ENCODE results near the gene DGCR2. TPM values are rescaled to one million over a fixed set of nuclear protein-coding genes. Genes with fewer than 3 reads are reported as not detected.

The DGCR2 gene
- total RNA-seq, 4 donors from 2014 or later, result 42.5 to 75.2 (median 50.8) TPM

- H3K4me3 ChIP-seq, result no peak overlapping the region
- DNase-seq, result no peak
- no peaks in the 10 kb centered on the region for H3K36me3 ChIP-seq
- H3K4me1 ChIP-seq, result no peaks in the 10 kb centered on the region
- no peak overlapping the region for H3K27ac ChIP-seq
- 60 to 81% methylated on average over 1 to 9 of the region's 12 CpGs for WGBS, 2 donors
- no peak for TF ChIP-seq CTCF (IDR thresholded peaks at IDR 0.05)
- no peak for TF ChIP-seq POLR2A (IDR thresholded peaks at IDR 0.05)
- H3K9me3 ChIP-seq, result no peaks in the 10 kb centered on the region
- H3K27me3 ChIP-seq, result peaks cover 0 to 97% (median 0%) of the 10 kb centered on the region in 4 donors
- intact Hi-C loops (cut with DNase I), result no loop called here
These were observed 124.8 kb downstream of the DGCR2 start for GRCh38 chr22:18997306-18997924.

- Histone ChIP-seq H3K27ac (no peak overlapping the region), H3K4me1 (no peaks in the 10 kb centered on the region), H3K27me3 (peaks cover 0 to 97% (median 0%) of the 10 kb centered on the region in 4 donors), H3K36me3 (no peaks in the 10 kb centered on the region), H3K4me3 (no peak overlapping the region), H3K9me3 (no peaks in the 10 kb centered on the region)
- TF ChIP-seq CTCF (IDR thresholded peaks at IDR 0.05) (no peak), POLR2A (IDR thresholded peaks at IDR 0.05) (no peak)
- no peak for DNase-seq
- 72 to 74% methylated on average over 9 of the region's 9 CpGs for WGBS, 2 donors
- intact Hi-C loops (cut with DNase I), result no loop called here
These were observed 125.8 kb downstream of the DGCR2 start for GRCh38 chr22:18996376-18996900.

- TF ChIP-seq POLR2A (IDR thresholded peaks at IDR 0.05), result no peak
- TF ChIP-seq CTCF (IDR thresholded peaks at IDR 0.05), result no peak
- DNase-seq, result no peak
- Histone ChIP-seq H3K4me1 (no peaks in the 10 kb centered on the region), H3K36me3 (no peaks in the 10 kb centered on the region), H3K27me3 (peaks cover 0 to 97% (median 1%) of the 10 kb centered on the region in 4 donors), H3K4me3 (no peak overlapping the region), H3K9me3 (no peaks in the 10 kb centered on the region), H3K27ac (no peak overlapping the region)
- intact Hi-C loops (cut with DNase I), result no loop called here
- WGBS, 2 donors, result 70 to 73% methylated on average over 5 to 6 of the region's 9 CpGs
These were observed 126.9 kb downstream of the DGCR2 start for GRCh38 chr22:18995327-18995711.

- TF ChIP-seq CTCF (IDR thresholded peaks at IDR 0.05) (no peak), POLR2A (IDR thresholded peaks at IDR 0.05) (no peak)
- Histone ChIP-seq H3K4me1 (no peaks in the 10 kb centered on the region), H3K27me3 (peaks cover 0 to 99% (median 1%) of the 10 kb centered on the region in 4 donors), H3K9me3 (no peaks in the 10 kb centered on the region), H3K4me3 (no peak overlapping the region), H3K27ac (no peak overlapping the region), H3K36me3 (no peaks in the 10 kb centered on the region)
- DNase-seq, result no peak
- intact Hi-C loops (cut with DNase I), result no loop called here
- 36 to 60% methylated on average over 3 to 5 of the region's 15 CpGs for WGBS, 2 donors
These were observed 127.4 kb downstream of the DGCR2 start for GRCh38 chr22:18994701-18995326.

- peaks cover 0 to 99% (median 1%) of the 10 kb centered on the region in 4 donors for H3K27me3 ChIP-seq
- no peak for TF ChIP-seq POLR2A (IDR thresholded peaks at IDR 0.05)
- no peak for TF ChIP-seq CTCF (IDR thresholded peaks at IDR 0.05)
- H3K9me3 ChIP-seq, result no peaks in the 10 kb centered on the region
- H3K4me1 ChIP-seq, result no peaks in the 10 kb centered on the region
- H3K27ac ChIP-seq, result no peak overlapping the region
- 87% methylated on average over 15 of the region's 17 CpGs; no CpG with 5 or more reads in 1 of the 2 donors for WGBS, 2 donors
- DNase-seq, result no peak
- intact Hi-C loops (cut with DNase I), result no loop called here
- no peaks in the 10 kb centered on the region for H3K36me3 ChIP-seq
- no peak overlapping the region for H3K4me3 ChIP-seq
These were observed 128.2 kb downstream of the DGCR2 start for GRCh38 chr22:18994056-18994455.

All from esophagus squamous epithelium (tissue), 5 donors.